Stimulated activated CD8-positive, alpha-beta memory T cell treated with anti-CD3 and anti-CD28 coated beads, Interleukin-2, amount 100 ng/mL, for 48 hours (primary cell): Measurements from ENCODE around the gene GSX2.
"Not testable (repeated sequence)": the region's sequence is repeated elsewhere in the genome, so short reads cannot be mapped to it uniquely, and the experiment has no call there.

Source experiments
- DNase-seq, 2 donors: peaks; one replicate each; pipeline ENCODE4 v3.0.0-alpha.2; 2020; ENCODE audit warnings: low read depth in 2 of 2

GSX2 gene

DNA sequence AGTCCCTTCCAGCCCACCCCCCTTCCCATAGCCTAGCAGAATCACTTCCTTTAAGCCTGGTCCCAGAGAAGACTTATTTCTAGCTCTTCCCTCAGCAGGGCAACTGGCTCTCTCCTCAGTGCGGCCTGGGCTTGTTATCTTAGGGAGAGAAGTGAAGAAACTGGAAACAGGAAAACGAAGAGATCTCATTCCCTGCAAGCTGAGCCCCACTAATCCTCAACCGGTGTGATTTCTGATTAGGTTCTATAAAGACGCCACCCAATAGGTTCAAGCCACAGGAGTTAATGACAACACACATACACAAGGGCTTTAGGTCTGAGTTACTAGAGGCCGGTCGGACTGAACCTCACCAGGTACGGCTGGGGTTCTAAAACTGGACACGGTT lies 3.2 kb downstream of the GSX2 start:
- DNase-seq = no peak

DNA sequence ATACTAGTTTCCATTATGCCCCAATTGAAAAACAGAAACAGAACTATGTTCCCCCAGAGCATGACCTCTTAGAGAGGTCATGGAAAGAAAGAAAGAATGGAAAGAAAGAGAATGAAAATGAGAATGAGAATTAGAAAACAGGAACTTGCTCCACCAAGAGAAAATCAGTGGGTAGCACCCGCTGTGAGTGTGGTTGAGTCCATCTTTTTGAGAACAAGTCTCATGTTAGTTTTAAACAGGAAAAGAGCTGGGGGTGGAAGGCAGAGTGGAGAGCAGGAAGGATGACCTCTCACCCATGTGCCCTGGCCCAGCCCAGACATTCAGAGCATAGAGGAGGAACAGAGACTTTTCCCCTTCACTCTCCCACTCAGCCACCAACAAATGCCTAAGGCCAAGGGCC lies 4.9 kb downstream of the GSX2 start:
- no peak for DNase-seq

DNA sequence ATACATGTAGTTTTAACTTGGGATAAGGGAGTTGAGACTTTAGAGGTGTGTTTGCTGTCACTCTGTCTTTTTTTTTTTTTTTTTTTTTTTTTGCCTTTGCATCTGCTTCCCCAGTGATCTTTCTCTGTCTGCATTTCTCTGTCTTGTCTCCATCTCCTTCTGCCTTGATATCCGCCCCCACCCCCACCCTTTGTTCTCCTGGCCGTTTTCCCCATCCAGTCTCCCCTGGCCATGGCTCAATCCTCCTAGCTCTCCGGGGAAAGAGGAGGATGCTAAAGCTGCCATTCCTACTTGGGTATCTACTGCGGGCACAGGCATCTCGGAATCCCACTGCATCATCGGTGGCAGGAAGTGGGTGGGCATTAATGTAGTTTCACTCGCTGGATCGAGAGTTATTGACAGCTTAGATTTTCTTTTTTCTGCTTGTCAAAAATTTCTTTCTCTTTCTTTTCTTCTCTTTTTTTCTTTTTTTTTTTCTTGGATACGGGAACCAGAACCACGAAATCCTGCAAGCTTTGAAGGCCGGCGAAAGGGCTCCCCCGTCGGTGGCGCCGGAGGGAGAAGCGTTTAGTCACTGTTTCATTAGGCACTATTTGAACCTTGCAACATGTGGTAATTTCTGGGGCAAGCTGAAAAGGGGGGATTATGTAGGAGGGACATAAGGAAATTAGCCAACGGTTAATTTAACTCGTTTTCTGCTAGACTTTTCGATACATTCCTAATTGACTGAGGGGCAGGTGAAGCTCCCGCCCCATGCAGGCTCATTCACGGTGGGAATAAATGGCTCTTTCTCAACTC lies 8.2 kb downstream of the GSX2 start:
- DNase-seq = no peak

DNA sequence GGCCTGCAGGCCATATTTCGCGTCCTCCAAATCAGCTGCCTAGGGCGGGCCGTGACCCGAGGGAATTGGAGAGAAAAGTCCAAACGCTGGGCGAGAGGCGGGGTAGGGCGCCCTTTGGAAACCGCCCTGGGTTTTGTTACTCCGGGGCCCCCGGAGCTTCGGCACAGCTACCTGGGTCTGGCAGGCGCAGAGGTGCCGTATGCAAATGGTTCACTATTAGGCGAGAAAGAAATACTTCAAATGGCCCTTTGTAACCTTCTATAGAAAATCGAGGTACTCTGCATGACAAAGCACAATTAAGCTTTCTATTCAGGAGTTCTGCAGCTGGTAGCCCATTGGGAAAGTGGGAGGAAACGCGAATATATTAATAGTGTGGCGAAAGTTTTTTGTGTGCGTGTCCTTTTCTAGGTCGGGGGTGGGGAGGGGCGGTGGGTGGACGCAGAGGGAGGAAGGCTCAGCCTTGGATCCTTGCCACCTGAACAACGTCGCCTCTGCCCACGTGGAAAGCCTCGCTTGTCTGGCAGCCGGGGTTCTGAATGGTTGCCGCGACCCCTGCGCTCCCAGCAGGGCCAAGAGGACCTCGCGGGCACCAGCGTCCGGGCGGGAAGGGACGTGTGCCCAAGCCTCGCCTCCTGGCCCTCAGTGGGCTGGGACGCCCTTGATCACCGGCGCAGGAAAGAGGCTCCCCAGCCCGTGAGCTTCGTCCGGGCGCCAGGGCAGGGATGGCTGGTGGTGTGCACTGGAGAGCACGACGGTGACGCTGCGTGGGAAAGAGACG lies 9.5 kb downstream of the GSX2 start:
- no peak for DNase-seq

DNA sequence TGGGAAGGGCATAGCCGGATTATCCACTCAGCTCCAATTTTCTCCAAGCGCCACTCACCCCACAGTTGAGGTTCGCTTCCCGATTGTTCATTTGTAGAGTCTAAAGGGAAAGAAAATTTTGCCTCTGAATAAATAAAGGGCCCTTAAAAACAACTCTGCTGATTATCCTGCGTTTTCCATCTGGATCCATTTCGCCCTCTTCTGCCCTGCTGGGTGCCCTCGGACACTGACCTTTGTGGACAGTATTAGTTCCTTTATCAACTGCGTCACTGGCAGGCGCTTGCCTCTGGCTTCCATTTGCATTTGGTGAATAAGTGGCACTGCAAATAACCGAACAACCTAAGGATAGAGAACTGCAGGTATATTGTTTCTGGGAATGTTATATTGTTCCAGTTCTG lies 10.1 kb downstream of the GSX2 start:
- DNase-seq = no peak

DNA sequence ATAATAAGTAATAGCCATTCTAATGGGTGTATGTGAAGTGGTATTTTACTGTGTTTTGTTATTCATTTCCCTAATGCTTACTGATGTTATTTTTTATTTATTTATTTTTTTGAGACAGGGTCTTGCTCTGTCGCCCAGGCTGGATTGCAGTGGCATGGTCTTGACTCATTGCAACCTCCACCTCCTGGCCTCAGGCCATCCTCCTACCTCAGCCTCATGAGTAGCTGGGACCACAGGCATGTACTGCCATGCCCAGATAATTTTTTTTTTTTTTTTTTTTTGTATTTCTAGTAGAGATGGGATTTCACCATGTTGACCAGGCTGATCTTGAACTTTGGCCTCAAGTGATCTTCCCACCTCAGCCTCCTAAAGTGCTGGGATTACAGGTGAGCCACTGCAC lies 13.2 kb downstream of the GSX2 start:
- not testable (repeated sequence) for DNase-seq

DNA sequence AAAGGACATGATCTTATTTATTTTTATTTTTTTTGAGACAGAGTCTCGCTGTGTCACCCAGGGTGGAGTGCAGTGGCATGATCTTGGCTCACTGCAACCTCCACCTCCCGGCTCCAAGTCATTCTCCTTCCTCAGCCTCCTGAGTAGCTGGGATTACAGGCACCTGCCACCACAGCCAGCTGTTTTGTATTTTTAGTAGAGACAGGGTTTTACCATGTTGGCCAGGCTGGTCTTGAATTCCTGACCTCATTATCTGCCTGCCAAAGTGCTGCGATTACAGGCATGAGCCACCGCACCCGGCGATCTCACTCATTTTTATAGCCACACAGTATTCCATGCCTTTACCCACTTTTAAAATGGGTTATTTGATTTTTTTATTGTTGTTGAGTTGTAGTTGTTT lies 16.3 kb downstream of the GSX2 start:
- DNase-seq = not testable (repeated sequence)

DNA sequence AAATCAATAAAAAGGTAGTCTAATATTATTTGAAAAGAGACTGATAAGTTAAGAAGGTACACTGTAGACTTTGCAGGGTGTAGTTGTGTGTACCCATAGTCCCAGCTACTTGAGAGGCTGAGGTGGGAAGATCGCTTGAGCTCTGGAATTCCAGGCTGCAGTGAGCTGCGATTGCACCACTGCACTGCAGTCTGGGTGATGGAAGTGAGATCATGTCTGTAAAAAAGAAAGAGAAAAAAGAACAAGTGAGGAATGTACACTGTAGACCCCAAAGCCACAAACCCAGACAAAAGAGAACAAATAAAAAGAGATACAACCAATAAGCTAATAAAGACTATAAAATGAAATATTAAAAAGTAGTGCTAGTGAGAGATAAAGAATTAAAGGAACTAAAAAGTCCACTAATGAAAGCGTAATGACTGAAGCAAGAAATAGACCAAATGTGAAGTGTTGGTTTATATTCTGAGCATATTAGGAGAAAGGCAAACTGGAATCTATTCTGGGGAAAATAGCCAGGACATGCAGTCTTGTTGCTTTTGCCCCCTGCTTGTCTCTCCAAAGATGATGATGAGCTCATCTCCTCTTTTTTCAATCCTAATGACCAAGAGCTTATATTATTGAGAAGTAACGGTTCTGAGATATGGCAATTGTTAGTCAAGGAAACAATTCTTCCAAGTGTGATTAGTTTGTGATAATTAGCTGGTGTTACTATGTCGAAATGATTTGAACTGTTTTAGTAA lies 19.1 kb downstream of the GSX2 start:
- no peak for DNase-seq

DNA sequence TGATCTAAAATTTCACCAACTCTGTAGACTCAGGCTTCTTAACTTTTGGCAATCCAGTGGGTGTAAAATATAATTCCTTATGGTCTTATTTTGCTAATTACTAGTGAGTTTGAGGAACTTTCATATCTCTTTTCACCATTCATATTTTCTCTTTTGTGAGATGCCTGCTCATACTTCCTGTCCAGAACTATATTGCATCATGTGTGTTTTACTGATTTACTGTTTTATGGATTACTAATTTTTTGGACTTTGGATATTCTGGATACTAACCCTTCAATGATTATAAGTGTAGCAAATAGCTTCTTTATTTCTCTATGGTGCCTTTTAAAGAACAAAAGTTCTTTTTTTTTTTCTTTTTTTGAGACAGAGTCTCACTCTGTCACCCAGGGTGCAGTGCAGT lies 20.6 kb downstream of the GSX2 start:
- no peak for DNase-seq

DNA sequence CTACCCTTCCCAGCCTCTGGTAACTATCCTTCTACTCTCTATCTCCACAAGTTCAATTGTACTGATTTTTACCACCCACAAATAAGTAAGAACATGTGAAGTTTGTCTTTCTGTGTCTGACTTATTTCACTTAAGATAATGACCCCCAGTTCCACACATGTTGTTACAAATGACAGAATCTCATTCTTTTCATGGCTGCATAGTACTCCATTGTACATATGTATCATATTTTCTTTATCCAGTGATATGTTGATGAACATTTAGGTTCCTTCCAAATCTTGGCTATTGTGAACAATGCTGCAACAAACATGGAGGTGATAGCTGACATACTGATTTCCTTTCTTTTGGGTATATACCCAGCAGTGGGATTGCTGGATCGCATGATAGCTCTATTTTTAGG lies 27.7 kb downstream of the GSX2 start:
- DNase-seq = no peak

DNA sequence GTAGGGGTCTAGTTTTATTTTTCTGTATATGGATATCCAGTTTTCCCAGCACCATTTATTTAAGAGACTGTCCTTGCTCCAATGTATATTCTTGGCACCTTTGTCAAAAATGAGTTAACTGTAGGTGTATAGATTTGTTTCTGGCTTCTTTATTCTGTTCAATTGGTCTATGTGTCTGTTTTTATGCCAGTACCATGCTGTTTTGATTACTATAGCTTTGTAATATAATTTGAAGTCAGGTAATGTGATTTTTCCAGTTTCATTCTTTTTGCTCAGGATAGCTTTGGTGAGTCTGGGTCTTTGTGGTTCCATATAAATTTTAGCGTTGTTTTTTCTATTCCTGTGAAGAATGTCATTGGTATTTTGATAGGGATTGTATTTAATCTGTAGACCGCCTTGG lies 28.7 kb downstream of the GSX2 start:
- DNase-seq = not testable (repeated sequence)

DNA sequence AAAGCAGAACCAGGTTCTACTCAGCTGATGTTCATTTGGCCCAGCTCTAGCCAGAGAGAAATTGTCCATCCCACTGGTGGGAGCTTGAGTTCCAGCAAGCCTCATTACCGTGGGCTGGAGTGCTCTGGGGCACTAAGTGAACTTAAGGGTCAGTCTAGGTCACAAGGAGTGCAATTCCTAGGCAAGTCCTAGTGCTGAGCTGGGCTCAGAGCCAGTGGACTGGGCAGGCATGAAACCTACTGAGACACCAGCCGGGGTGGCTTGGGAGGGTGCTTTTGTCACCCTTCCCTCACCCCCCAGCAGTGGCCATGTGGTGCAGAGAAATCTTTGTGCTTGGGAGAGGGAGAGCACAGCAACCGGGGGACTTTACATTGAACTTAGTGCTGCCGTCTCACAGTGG lies 39.4 kb downstream of the GSX2 start:
- no peak for DNase-seq

DNA sequence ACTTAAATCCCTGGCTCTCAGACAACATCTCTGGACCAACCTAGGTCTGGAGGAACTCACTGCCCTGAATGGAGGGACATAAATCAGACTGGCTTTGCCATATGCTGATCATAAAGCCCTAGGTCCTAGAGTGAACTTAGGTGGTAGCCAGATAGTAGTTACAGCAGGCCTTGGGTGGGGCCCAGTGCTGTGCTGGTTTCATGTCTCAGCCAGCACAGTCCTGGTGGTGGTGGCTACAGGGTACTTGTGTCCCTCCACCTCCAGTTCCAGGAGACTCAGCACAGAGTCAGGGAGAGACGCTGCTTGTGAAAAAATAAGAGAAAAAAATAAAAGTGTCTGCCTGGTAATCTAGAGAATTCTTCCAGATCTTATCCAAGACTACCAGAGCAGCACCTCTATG lies 40.3 kb downstream of the GSX2 start:
- DNase-seq = no peak

DNA sequence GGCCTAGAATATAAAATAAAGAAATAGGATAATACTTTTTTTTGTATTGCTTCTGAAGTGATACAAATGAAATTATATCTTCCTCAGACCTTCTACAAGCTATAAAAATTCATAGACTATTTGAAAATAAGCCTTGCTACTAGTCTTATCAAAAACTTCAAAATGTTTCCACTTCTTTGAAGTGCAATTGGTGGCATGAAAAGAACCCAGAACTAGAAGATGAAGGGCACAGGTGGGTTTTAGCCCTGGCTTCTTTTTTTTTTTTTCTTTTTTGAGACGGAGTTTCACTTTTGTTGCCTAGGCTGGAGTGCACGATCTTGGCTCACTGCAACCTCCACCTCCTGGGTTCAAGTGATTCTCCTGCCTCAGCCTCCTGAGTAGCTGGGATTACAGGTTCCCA lies 44.2 kb downstream of the GSX2 start:
- DNase-seq = no peak

DNA sequence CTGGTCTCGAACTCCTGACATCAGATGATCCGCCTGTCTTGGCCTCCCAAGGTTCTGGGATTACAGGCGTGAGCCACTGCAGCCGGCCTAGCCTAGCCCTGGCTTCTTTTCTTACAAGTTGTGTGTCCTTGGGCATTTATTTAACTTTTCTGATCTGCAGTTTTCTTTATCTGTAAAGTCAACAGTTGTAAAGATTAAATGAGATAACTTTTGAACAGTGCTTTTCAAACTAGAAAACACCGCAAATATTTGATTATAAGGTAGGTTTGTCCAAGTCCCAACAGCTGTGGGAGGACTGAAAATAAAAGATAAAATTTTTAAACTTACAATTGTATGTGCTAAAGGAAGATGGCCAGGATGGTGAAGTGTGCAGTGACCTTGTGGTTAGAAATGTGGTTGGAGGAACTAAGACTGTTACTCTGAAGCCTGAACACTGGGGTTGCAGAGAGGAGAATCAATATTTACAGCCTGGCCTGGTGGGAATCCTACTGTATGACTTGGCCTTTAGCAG lies 44.8 kb downstream of the GSX2 start:
- DNase-seq = no peak

DNA sequence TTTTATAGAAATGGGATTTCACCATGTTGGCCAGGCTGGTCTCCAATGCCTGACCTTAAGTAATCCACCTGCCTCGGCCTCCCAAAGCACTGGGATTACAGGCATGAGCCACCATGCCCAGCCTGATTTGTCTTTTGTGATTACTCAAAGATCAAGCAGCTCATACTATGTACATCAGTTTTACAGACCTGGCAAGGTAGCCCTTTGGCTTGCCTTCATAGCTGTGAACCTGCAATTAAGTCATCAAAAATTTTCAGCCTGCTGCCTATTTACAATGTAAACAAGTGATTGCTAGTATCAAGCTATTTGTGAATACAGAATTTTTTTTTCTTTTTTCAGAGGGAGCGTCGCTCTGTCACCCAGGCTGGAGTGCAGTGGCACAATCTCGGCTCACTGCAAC lies 46.2 kb downstream of the GSX2 start:
- DNase-seq = no peak

DNA sequence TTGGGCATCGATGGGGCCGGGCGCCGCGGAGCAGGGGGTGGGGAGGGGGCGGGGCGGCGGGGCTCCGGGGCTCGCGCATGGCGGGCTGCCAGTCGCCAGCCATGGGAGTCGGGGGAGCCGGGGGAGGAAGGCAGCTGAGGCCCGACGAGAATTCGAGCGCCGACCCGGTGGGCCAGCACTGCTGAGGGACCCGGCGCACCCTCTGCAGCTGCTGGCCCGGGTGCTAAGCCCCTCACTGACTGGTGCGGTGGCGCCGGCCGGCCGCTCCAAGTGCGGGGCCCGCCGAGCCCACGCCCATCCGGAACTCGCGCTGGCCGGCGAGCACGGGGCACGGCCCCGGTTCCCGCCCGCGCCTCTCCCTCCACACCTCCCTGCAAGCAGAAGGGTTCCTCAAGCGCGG lies 49.4 kb downstream of the GSX2 start:
- DNase-seq = no peak
